ENCODE results near the gene SNAI3. TPM values are rescaled to one million over a fixed set of nuclear protein-coding genes. Genes with fewer than 3 reads are reported as not detected.

The SNAI3 gene
- total and polyA plus RNA-seq, 8 donors: 0.19 to 1.9 (median 0.72) TPM

GRCh38 chr16:88653596-88654362 lies 32.5 kb downstream of the SNAI3 start:
- intact Hi-C loops (cut with DNase I): no loop called here
- WGBS, 2 donors: 87 to 93% methylated on average over 32 of the region's 32 CpGs

GRCh38 chr16:88653101-88653500 lies 33.2 kb downstream of the SNAI3 start:
- ATAC-seq (no peak), DNase-seq (no peak), FAIRE-seq (no peak)
- no peaks in the 10 kb centered on the region for H3K27me3 ChIP-seq
- H3K4me3 ChIP-seq: no peak overlapping the region
- WGBS, 2 donors: 91 to 92% methylated on average over 13 of the region's 13 CpGs
- H3K4me1 ChIP-seq: peaks cover 0 to 9% (median 0%) of the 10 kb centered on the region in 3 donors
- no peaks in the 10 kb centered on the region for H3K9me3 ChIP-seq
- TF ChIP-seq, protein P1, sequence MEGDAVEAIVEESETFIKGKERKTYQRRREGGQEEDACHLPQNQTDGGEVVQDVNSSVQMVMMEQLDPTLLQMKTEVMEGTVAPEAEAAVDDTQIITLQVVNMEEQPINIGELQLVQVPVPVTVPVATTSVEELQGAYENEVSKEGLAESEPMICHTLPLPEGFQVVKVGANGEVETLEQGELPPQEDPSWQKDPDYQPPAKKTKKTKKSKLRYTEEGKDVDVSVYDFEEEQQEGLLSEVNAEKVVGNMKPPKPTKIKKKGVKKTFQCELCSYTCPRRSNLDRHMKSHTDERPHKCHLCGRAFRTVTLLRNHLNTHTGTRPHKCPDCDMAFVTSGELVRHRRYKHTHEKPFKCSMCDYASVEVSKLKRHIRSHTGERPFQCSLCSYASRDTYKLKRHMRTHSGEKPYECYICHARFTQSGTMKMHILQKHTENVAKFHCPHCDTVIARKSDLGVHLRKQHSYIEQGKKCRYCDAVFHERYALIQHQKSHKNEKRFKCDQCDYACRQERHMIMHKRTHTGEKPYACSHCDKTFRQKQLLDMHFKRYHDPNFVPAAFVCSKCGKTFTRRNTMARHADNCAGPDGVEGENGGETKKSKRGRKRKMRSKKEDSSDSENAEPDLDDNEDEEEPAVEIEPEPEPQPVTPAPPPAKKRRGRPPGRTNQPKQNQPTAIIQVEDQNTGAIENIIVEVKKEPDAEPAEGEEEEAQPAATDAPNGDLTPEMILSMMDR (IDR thresholded peaks at IDR 0.05): no peak
- no peak overlapping the region for H3K27ac ChIP-seq
- no peaks in the 10 kb centered on the region for H3K36me3 ChIP-seq
- intact Hi-C loops (cut with DNase I): no loop called here

More at GRCh38 chr16:88653596-88654362, 32.5 kb downstream of the SNAI3 start:
- Histone ChIP-seq H3K4me3 (no peak overlapping the region), H3K27ac (no peak overlapping the region), H3K9me3 (no peaks in the 10 kb centered on the region), H3K4me1 (peaks cover 0 to 9% (median 0%) of the 10 kb centered on the region in 3 donors), H3K27me3 (no peaks in the 10 kb centered on the region), H3K36me3 (no peaks in the 10 kb centered on the region)
- TF ChIP-seq, protein P1 (IDR thresholded peaks at IDR 0.05): no peak
- FAIRE-seq (no peak), ATAC-seq (no peak), DNase-seq (peak in 1 of 6 donors; percentile 45)

DNA sequence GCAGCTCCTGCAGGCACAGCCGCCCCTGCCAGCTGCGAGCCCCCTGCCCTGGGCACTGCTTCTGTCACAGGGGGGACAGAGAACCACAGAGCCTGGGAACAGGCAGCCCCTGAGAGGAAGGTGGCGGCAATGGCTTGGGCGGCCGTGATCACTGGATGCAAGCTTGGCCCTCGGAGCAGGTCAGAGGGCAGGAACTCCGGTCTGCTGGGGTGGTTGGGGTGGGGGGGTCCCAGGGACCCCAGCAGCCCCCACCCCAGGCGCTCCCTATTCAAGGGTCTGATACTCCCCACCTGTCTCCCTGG lies 33.6 kb downstream of the SNAI3 start:
- DNase-seq (peak in 1 of 6 donors; percentile 72), ATAC-seq (no peak), FAIRE-seq (no peak)
- intact Hi-C loops (cut with DNase I): no loop called here
- Histone ChIP-seq H3K4me3 (no peak overlapping the region), H3K36me3 (no peaks in the 10 kb centered on the region), H3K4me1 (peaks cover 0 to 9% (median 0%) of the 10 kb centered on the region in 3 donors), H3K9me3 (no peaks in the 10 kb centered on the region), H3K27ac (no peak overlapping the region), H3K27me3 (no peaks in the 10 kb centered on the region)
- WGBS, 2 donors: 90 to 94% methylated on average over 8 of the region's 8 CpGs
- TF ChIP-seq, protein P1 (IDR thresholded peaks at IDR 0.05): no peak

GRCh38 chr16:88651989-88652761 lies 34.1 kb downstream of the SNAI3 start:
- TF ChIP-seq, protein P1 (IDR thresholded peaks at IDR 0.05): no peak
- H3K27ac ChIP-seq: peak overlapping the region in 3 of 4 donors; percentile 35 to 80 (median 73)
- FAIRE-seq: no peak
- no peaks in the 10 kb centered on the region for H3K9me3 ChIP-seq
- WGBS, 2 donors: 88 to 94% methylated on average over 29 of the region's 29 CpGs
- H3K36me3 ChIP-seq: no peaks in the 10 kb centered on the region
- intact Hi-C loops (cut with DNase I): no loop called here
- no peak for ATAC-seq
- no peaks in the 10 kb centered on the region for H3K27me3 ChIP-seq
- H3K4me3 ChIP-seq: no peak overlapping the region
- peaks cover 0 to 9% (median 0%) of the 10 kb centered on the region in 3 donors for H3K4me1 ChIP-seq
- DNase-seq: peak in 2 of 6 donors; percentile 60 to 77
